Gastroesophageal sphincter (tissue), 3 donors: ENCODE results near the gene ZMYND10.

Experiments
- CTCF ChIP-seq, 4 experiments: fragments of 200-600 bp in 2 of 4; fragments of 450-650 bp in 2 of 4; sonication (generic) in 1 of 4; IDR thresholded peaks; one replicate each; pipeline ENCODE4 v1.5.1; 2017 to 2019; ENCODE audit warnings: antibody characterized with exemption in 4 of 4, mild to moderate bottlenecking in 2 of 4, moderate library complexity in 2 of 4
- EP300 ChIP-seq: sonication (generic); formaldehyde crosslinking; IDR thresholded peaks from one replicate; pipeline ENCODE4 v1.6.1; 2017; ENCODE audit warnings: antibody characterized with exemption, mild to moderate bottlenecking
- POLR2A ChIP-seq, 2 donors: fragments of 450-650 bp; IDR thresholded peaks; one replicate each; pipeline ENCODE4 v1.6.1; 2017; ENCODE audit warnings: antibody characterized with exemption in 2 of 2, mild to moderate bottlenecking in 2 of 2, moderate library complexity in 1 of 2
- POLR2AphosphoS5 ChIP-seq: sonication (generic); formaldehyde crosslinking; IDR thresholded peaks from one replicate; pipeline ENCODE4 v1.6.1; 2017; ENCODE audit warnings: antibody characterized with exemption

DNA sequence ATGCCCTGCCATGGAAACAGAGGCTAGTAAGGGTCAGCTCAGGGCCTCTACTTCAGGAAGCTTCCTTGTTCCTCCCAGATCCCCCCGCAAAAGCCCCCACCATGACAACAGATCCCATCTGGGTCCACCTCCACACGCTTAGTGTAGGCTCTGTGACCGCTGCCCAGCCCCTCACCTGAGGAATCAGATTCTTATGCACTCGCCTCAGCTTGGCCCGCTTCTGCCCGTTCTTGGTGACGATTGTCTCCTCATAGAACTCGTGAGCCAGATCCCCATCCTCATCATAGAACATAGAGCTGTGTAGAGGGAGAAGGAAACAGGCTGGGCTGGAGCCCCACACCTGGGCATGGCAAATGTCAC is 19.4 kb downstream of the ZMYND10 start:
- TF ChIP-seq POLR2A (IDR thresholded peaks at IDR 0.05) (no peak), CTCF (IDR thresholded peaks at IDR 0.05) (no peak), POLR2AphosphoS5 (no peak), EP300 (no peak)
